ENCODE results near the gene FGD4.

- TF ChIP-seq CTCF (IDR thresholded peaks at IDR 0.05), result no peak
- no peak for TF ChIP-seq POLR2A (IDR thresholded peaks at IDR 0.05)
Observed at GRCh38 chr12:32489070-32489469, 89.7 kb downstream of the FGD4 start.
